Caco-2 (cell line): ENCODE data around the gene OTOGL. TPM values are rescaled to one million over a fixed set of nuclear protein-coding genes. Genes with fewer than 3 reads are reported as not detected.

ENCODE experiments used
- BruUV-seq: library from RNA; stranded (reverse); fragments of 400-500 nt; replicated peaks from 2 replicates; lab custom pipeline; 2021; lab: Mats Ljungman, UMichigan
- CTCF ChIA-PET: fragments of 300-600 bp; sonication (Branson Sonifier 250); formaldehyde crosslinking; loops from one replicate; lab custom pipeline; 2022; ENCODE audit warnings: antibody characterized with exemption; lab: Charles Lee
- POLR2A ChIA-PET: fragments of 300-600 bp; sonication (Branson Sonifier 250); formaldehyde crosslinking; loops from one replicate; lab custom pipeline; 2022; ENCODE audit warnings: antibody characterized with exemption; lab: Charles Lee
- DNase-seq, 2 experiments: peaks; one replicate each; pipeline versions ENCODE4 v3.0.0 to v3.0.0-alpha.2; 2020 to 2022
- H3K27me3 ChIP-seq: replicated peaks from 2 replicates; pipeline ENCODE4 v1.6.0; 2011; ENCODE audit warnings: low read length; ENCODE audit not compliant: control insufficient read depth, insufficient read depth
- H3K36me3 ChIP-seq: 2 replicates; pipeline ENCODE4 v1.5.1; 2011; ENCODE audit warnings: low read length; ENCODE audit not compliant: control insufficient read depth, insufficient read depth
- H3K4me1 ChIP-seq: fragments of 250-450 bp; sonication (Bioruptor Pico); 2 replicates; pipeline ENCODE4 v1.5.1; 2020; ENCODE audit warnings: mild to moderate bottlenecking
- H3K4me3 ChIP-seq: 2 replicates; pipeline ENCODE4 v1.5.1; 2011; ENCODE audit warnings: low read depth, mild to moderate bottlenecking, control low read depth, low read length
- H3K9me3 ChIP-seq: fragments of 250-450 bp; sonication (Bioruptor Pico); 2 replicates; pipeline ENCODE4 v1.5.1; 2020; ENCODE audit warnings: mild to moderate bottlenecking, moderate library complexity
- H3K27ac Mint-ChIP-seq: one replicate; pipeline ENCODE4 v1.8.0; 2022; ENCODE audit warnings: mixed read lengths; ENCODE audit not compliant: unreplicated experiment
- H3K27me3 Mint-ChIP-seq: one replicate; pipeline ENCODE4 v1.8.0; 2022; ENCODE audit warnings: mixed read lengths; ENCODE audit not compliant: insufficient read depth, unreplicated experiment
- H3K36me3 Mint-ChIP-seq: one replicate; pipeline ENCODE4 v1.8.0; 2022; ENCODE audit warnings: mild to moderate bottlenecking, mixed read lengths; ENCODE audit not compliant: insufficient read depth, unreplicated experiment
- H3K4me1 Mint-ChIP-seq: one replicate; pipeline ENCODE4 v1.8.0; 2022; ENCODE audit warnings: low read depth, mixed read lengths; ENCODE audit not compliant: unreplicated experiment
- H3K4me3 Mint-ChIP-seq: one replicate; pipeline ENCODE4 v1.8.0; 2022; ENCODE audit warnings: mild to moderate bottlenecking, moderate library complexity, mixed read lengths; ENCODE audit not compliant: unreplicated experiment
- H3K9me3 Mint-ChIP-seq: one replicate; pipeline ENCODE4 v1.8.0; 2022; ENCODE audit warnings: mixed read lengths; ENCODE audit not compliant: unreplicated experiment
- CTCF ChIP-seq, 2 experiments: fragments of 200-600 bp in 1 of 2; IDR thresholded peaks; 1 replicate in 1 of 2; 2 replicates in 1 of 2; pipeline versions ENCODE4 v1.5.1 to v1.8.0; 2011 to 2022; ENCODE audit warnings: antibody characterized with exemption in 1 of 2, control low read depth in 1 of 2, inconsistent platforms in 1 of 2, low read depth in 1 of 2, low read length in 1 of 2, mild to moderate bottlenecking in 1 of 2, moderate library complexity in 1 of 2; ENCODE audit not compliant: insufficient read depth in 1 of 2, severe bottlenecking in 1 of 2, unreplicated experiment in 1 of 2
- intact Hi-C: fragments of 100-400 bp; cut with micrococcal nuclease; formaldehyde crosslinking; loops from one replicate; pipeline ENCODE4 v1.10.0; 2022; ENCODE audit not compliant: unreplicated experiment
- total RNA-seq: library from RNA; stranded (reverse); gene quantifications from 2 replicates; pipeline ENCODE4 v1.2.3, GENCODE V29; 2022

The OTOGL gene
- total RNA-seq, 1 experiment from 2014 or later = 0.39 TPM

GRCh38 chr12:80325167-80325959 is 226.0 kb downstream of the OTOGL start:
- Mint-ChIP-seq H3K27ac (no peak overlapping the region), H3K4me3 (no peak overlapping the region), H3K4me1 (peaks cover 16% of the 10 kb centered on the region), H3K9me3 (no peaks in the 10 kb centered on the region), H3K36me3 (no peaks in the 10 kb centered on the region), H3K27me3 (no peaks in the 10 kb centered on the region)
- H3K9me3 ChIP-seq = no peaks in the 10 kb centered on the region
- ChIA-PET CTCF (no interaction called here), POLR2A (no interaction called here)
- H3K4me1 ChIP-seq = peaks cover 17% of the 10 kb centered on the region
- DNase-seq = no peak
- TF ChIP-seq CTCF (IDR thresholded peaks at IDR 0.05; ENCODE audit: insufficient read depth in 1 of 2, low read depth in 1 of 2, low read length in 1 of 2, severe bottlenecking in 1 of 2, unreplicated experiment in 1 of 2) = no peak
- H3K36me3 ChIP-seq = no peaks in the 10 kb centered on the region
- no TSS peak for BruUV-seq
- H3K27me3 ChIP-seq = no peaks in the 10 kb centered on the region
- intact Hi-C loops = no loop called here
- no peak overlapping the region for H3K4me3 ChIP-seq

- Mint-ChIP-seq H3K4me1 (peaks cover under 1% of the 10 kb centered on the region), H3K27me3 (peaks cover 3% of the 10 kb centered on the region), H3K27ac (no peak overlapping the region), H3K36me3 (no peaks in the 10 kb centered on the region), H3K4me3 (no peak overlapping the region), H3K9me3 (no peaks in the 10 kb centered on the region)
- no TSS peak for BruUV-seq
- ChIA-PET POLR2A (no interaction called here), CTCF (no interaction called here)
- no peak for DNase-seq
- TF ChIP-seq CTCF (IDR thresholded peaks at IDR 0.05; ENCODE audit: insufficient read depth in 1 of 2, low read depth in 1 of 2, low read length in 1 of 2, severe bottlenecking in 1 of 2, unreplicated experiment in 1 of 2) = no peak
- Histone ChIP-seq H3K9me3 (no peaks in the 10 kb centered on the region), H3K4me1 (no peaks in the 10 kb centered on the region), H3K36me3 (no peaks in the 10 kb centered on the region), H3K27me3 (no peaks in the 10 kb centered on the region), H3K4me3 (no peak overlapping the region)
- intact Hi-C loops = no loop called here
These were observed 233.5 kb downstream of the OTOGL start for GRCh38 chr12:80332827-80333226.

- CTCF ChIA-PET = no interaction called here
- no peaks in the 10 kb centered on the region for H3K9me3 Mint-ChIP-seq
- no peaks in the 10 kb centered on the region for H3K9me3 ChIP-seq
- POLR2A ChIA-PET = no interaction called here
- no peak overlapping the region for H3K4me3 ChIP-seq
- no peaks in the 10 kb centered on the region for H3K36me3 Mint-ChIP-seq
- DNase-seq = no peak
- no peak overlapping the region for H3K4me3 Mint-ChIP-seq
- H3K27me3 ChIP-seq = no peaks in the 10 kb centered on the region
- peaks cover 7% of the 10 kb centered on the region for H3K4me1 Mint-ChIP-seq
- no peaks in the 10 kb centered on the region for H3K36me3 ChIP-seq
- no peak for TF ChIP-seq CTCF (IDR thresholded peaks at IDR 0.05; ENCODE audit: insufficient read depth in 1 of 2, low read depth in 1 of 2, low read length in 1 of 2, severe bottlenecking in 1 of 2, unreplicated experiment in 1 of 2)
- no TSS peak for BruUV-seq
- 0 out of 2 replicates have a peak, but pooled peaks cover 5% of the 10 kb centered on the region for H3K4me1 ChIP-seq
- intact Hi-C loops = no loop called here
- no peak overlapping the region for H3K27ac Mint-ChIP-seq
- H3K27me3 Mint-ChIP-seq = peaks cover 4% of the 10 kb centered on the region
These were observed 253.1 kb downstream of the OTOGL start for GRCh38 chr12:80352474-80352873.
